ENCODE data around the gene OAS3.
A peak's percentile ranks its signal among the peaks of the same experiment; 100 is the strongest.

OAS3 gene

DNA sequence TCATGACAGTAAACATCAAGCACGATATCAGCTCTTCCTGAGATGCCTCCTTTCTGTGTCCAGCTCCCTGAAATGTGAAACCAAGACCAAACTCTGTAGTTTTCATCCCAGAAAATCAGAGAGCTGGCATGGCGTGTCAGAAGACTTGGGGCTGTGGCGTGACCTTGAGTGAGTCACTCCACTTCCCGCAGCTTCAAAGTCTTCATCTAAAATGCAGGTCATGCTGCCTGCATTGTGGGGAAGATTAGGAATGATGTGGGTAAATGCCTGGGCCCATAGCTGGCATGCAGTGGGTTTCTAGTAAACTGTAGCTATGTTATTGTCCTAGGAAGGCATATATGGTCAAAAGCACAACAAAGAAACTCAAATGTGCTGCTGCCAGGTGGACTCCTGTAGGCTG, 68.9 kb downstream of the OAS3 start:
- DNase-seq (ENCODE audit: low spot score), result peak; percentile 70
- FAIRE-seq, result no peak

DNA sequence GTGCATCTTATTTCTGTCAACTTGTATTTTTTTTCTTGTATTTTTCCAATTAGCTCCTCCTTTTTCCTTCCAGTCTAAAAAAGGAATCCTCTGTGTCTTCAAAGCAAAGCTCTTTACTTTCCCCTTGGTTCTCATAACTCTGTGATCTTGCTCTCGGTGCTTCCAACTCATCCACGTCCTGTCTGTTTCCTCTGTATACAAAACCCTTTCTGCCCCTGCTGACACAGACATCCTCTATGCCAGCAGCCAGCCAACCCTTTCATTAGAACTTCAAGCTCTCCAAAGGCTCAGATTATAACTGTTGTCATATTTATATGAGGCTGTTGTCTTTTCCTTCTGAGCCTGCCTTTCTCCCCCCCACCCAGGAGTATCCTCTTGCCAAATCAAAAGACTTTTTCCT, 72.4 kb downstream of the OAS3 start:
- FAIRE-seq (no peak), DNase-seq (ENCODE audit: low spot score) (no peak)

DNA sequence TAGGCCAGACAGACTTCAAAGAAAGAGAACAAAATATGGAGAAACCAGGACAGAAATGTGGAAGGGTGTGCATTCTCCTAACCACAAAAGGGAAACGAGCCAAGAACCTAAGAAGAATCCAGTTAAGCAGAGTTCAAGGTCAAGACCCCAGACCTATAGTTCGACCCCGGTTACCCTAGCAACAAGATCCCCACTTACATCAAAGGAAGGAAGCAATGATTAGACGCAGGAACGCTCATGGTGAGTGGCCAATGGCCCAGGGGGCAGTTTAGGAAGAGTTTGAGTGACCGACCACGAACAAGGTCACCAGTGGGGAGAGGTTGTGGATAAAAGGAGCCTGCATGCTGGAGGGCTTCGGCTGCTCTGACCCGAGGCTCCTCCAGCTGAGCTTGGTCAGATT, 76.3 kb downstream of the OAS3 start:
- FAIRE-seq, result no peak
- DNase-seq (ENCODE audit: low spot score), result no peak

DNA sequence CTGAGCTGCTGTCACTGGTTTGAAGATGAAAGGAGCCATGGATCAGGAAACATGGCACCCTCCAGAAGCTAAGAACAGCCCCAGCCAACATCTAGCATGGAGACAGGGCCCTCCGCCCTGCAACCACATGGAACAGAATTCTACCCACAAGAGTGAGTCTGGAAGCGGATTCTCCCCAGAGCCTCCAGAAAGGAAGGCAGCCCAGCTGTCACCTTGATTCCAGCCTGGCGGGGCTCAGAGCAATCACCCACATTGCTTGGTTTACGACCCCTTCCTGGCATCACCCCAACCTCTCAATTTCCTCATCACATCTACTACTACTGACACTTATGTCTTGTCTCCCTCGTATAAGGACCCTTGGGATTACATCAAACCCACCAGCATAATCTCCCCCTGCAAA, 78.5 kb downstream of the OAS3 start:
- DNase-seq (ENCODE audit: low spot score) (no peak), FAIRE-seq (no peak)

DNA sequence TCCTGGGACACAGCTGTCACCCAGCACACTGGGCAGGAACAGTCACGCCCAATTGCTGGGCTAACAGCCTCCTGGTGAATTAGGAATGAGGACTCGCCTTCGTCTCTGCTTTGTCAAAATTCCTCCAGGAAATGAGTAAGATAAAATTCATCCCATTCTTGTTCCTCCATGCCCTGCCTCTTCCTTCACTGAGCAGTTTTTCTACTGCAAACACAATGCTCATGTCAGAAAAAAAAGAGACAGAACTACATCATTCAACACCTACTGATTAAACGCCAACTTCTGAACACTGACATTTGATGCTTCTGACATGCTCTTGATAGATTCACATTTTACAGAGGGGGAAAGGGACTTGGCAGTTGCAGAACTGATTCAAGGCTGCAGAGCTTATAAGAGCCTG, 80.8 kb downstream of the OAS3 start:
- peak; percentile 38 for DNase-seq (ENCODE audit: low spot score)
- FAIRE-seq, result no peak

DNA sequence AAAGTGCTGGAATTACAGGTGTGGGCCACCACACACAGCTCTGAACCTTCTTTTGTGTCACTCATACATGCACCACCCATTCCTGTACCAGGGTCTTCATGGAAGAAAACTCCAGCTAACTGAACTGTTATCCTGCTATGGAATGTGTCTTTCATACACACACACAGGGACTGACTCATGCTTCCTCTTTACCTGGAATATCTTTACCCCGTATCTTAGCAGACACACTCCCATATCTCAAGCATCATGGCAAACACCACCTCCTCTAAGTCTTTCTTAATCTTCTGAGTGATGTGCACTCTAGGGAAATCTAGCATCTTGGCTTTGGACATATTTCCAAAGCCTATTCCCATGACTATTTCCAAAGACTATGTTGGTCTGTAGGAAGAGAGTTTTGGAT, 83.2 kb downstream of the OAS3 start:
- DNase-seq (ENCODE audit: low spot score) (no peak), FAIRE-seq (no peak)
